CD4-positive, alpha-beta T cell treated with Interferon gamma for 1 hour (primary cell): Measurements from ENCODE around the gene RANBP6.
"Not testable (repeated sequence)": the region's sequence is repeated elsewhere in the genome, so short reads cannot be mapped to it uniquely, and the experiment has no call there.

ENCODE experiments used
- DNase-seq: peaks from one replicate; pipeline ENCODE4 v3.0.0-alpha.2; 2020

RANBP6 gene

GRCh38 chr9:6015278-6016157 lies at the start of gene RANBP6:
RANBP6 (minus strand) TSS chr9:6015624; CDS start chr9:6015607, 17 bp downstream.
- peak; percentile 89 for DNase-seq

- not testable (repeated sequence) for DNase-seq
These were observed 47.7 kb upstream of the RANBP6 start for GRCh38 chr9:6063146-6063545.

- DNase-seq = no peak
These were observed 40.2 kb upstream of the RANBP6 start for GRCh38 chr9:6055666-6056065.

GRCh38 chr9:6055216-6055615 lies 39.8 kb upstream of the RANBP6 start:
- DNase-seq = no peak

GRCh38 chr9:6054280-6055099 lies 39.1 kb upstream of the RANBP6 start:
- peak; percentile 37 for DNase-seq

- no peak for DNase-seq
These were observed 37.0 kb upstream of the RANBP6 start for GRCh38 chr9:6052293-6052919.

GRCh38 chr9:6051511-6051950 lies 36.1 kb upstream of the RANBP6 start:
- no peak for DNase-seq

GRCh38 chr9:6049798-6050197 lies 34.4 kb upstream of the RANBP6 start:
- DNase-seq = peak; percentile 6

- DNase-seq = no peak
These were observed 32.6 kb upstream of the RANBP6 start for GRCh38 chr9:6048039-6048438.

GRCh38 chr9:6047020-6047419 lies 31.6 kb upstream of the RANBP6 start:
- no peak for DNase-seq

- DNase-seq = no peak
These were observed 29.9 kb upstream of the RANBP6 start for GRCh38 chr9:6045364-6045763.

- DNase-seq = no peak
These were observed 24.7 kb upstream of the RANBP6 start for GRCh38 chr9:6040077-6040476.

GRCh38 chr9:6036391-6036790 lies 21.0 kb upstream of the RANBP6 start:
- no peak for DNase-seq

GRCh38 chr9:6034954-6035353 lies 19.5 kb upstream of the RANBP6 start:
- DNase-seq = no peak

GRCh38 chr9:6029604-6030274 lies 14.3 kb upstream of the RANBP6 start:
- no peak for DNase-seq

GRCh38 chr9:6024035-6024554 lies 8.7 kb upstream of the RANBP6 start:
- peak; percentile 8 for DNase-seq

GRCh38 chr9:6016975-6017374 lies 1.6 kb upstream of the RANBP6 start:
- not testable (repeated sequence) for DNase-seq

GRCh38 chr9:6014670-6015270 lies 654 bp downstream of the RANBP6 start:
- DNase-seq = no peak

- peak; percentile 97 for DNase-seq
These were observed 7.0 kb downstream of the RANBP6 start for GRCh38 chr9:6008169-6008979.

- peak; percentile 81 for DNase-seq
These were observed 7.7 kb downstream of the RANBP6 start for GRCh38 chr9:6007770-6008168.
